ENCODE results near the gene MRO.
"Not testable (repeated sequence)": the region's sequence is repeated elsewhere in the genome, so short reads cannot be mapped to it uniquely, and the experiment has no call there.

Gene MRO

DNA sequence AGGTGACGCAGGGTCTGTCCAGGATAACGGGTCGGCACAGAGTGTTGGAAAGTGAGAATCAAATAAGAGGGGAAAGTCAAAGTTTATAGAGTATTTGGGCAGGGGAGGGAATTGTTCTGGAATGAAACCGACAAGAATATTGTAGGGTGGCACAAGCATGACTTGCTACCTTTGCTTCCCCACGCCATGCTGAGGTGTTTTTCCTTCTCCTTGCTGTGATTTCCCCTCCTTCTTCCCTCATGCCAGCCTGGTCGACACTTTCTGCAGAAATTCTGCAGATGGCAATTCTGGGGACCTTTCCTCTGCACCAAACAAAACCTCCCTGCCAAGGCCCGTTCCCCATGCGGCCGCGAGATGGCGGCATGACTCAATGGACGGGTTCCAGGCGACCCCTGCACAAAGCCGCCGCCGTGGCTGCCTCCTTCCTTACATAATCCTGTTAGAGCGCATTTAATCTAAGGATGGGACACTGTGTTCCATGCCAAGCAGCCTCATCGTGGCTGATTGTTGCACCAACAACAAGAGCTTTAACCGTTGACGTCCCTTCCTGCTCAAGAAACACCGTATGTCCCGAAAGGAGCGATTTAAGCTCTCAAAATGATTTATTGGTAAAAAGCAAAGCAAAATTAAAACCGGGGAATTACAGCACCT lies at the start of gene MRO:
Gene MRO, minus strand, starts transcription at position 289 of the 651 bp plus-strand sequence. CDS start 10,616 bp downstream, outside the sequence.
- DNase-seq (ENCODE audit: extremely low spot score, insufficient read length, low read depth) (peak; percentile 71), FAIRE-seq (peak; percentile 82)

DNA sequence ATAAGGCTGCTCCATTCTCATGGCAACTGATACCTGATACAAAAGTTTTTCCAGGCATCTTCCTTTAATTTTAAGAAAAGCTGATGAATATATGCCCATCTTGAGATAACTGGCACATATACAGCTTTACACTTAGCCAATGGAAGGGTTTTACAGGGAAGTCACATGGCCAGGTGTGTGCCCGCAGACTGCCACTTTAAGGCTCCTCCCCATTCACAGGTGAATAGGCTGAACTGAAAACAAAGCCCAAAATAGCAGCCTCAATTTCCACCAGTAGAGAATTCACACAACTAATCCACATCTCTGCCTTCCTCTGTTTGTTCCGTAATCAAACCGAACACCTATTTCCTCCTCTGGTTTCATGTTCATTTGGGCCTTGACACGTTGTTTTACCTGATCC lies 49.3 kb upstream of the MRO start:
- DNase-seq (ENCODE audit: extremely low spot score, insufficient read length, low read depth) (no peak), FAIRE-seq (no peak)

GRCh38 chr18:50866765-50867164 lies 46.9 kb upstream of the MRO start:
- DNase-seq (ENCODE audit: extremely low spot score, insufficient read length, low read depth) (no peak), FAIRE-seq (no peak)

GRCh38 chr18:50863840-50864375 lies 44.1 kb upstream of the MRO start:
- FAIRE-seq (no peak), DNase-seq (ENCODE audit: extremely low spot score, insufficient read length, low read depth) (no peak)

GRCh38 chr18:50862401-50862800 lies 42.6 kb upstream of the MRO start:
- FAIRE-seq, result no peak

GRCh38 chr18:50861617-50862016 lies 41.8 kb upstream of the MRO start:
- FAIRE-seq, result no peak
- DNase-seq (ENCODE audit: extremely low spot score, insufficient read length, low read depth), result no peak

More at GRCh38 chr18:50862401-50862800, 42.6 kb upstream of the MRO start:
- no peak for DNase-seq (ENCODE audit: extremely low spot score, insufficient read length, low read depth)

DNA sequence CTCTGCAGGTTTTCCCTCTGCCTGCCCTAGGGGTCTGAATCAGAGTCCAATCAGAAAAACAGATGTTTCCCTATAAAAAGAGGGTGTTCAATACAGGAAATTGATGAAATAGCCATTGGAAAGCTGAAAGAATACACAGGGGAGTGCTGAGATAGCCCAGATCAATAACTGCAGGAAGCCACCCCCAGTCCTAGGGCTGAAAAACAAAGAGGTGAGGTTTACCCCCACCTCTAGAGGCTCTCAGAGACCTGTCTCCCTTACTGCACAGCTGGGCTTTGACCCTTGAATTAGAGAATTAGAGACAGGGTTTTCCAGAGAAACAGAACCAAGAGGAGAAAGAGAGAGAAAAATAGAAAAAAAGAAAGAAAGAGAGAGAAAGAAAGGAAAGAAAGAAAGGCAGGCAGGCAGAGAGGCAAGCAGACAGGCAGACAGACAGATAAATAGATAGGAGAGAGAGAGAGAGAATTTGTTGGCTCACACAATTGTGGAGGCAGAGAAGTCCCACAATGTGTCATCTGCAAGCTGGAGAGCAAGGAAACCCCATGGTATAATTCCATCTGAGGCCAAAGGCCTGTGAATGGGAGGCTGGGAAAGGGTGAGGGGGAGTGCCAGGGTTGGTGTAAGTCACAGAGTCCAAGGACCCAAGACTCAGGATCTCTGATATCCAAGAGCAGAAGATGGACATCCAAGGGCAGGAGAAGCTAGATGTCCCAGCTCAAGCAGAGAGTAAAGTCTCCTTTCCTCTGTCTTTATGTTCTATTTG lies 40.2 kb upstream of the MRO start:
- DNase-seq (ENCODE audit: extremely low spot score, insufficient read length, low read depth) (no peak), FAIRE-seq (no peak)

GRCh38 chr18:50857694-50858093 lies 37.9 kb upstream of the MRO start:
- no peak for DNase-seq (ENCODE audit: extremely low spot score, insufficient read length, low read depth)

GRCh38 chr18:50857166-50857565 lies 37.4 kb upstream of the MRO start:
- FAIRE-seq; DNase-seq (ENCODE audit: extremely low spot score, insufficient read length, low read depth): not testable (repeated sequence)

More at GRCh38 chr18:50857694-50858093, 37.9 kb upstream of the MRO start:
- no peak for FAIRE-seq

DNA sequence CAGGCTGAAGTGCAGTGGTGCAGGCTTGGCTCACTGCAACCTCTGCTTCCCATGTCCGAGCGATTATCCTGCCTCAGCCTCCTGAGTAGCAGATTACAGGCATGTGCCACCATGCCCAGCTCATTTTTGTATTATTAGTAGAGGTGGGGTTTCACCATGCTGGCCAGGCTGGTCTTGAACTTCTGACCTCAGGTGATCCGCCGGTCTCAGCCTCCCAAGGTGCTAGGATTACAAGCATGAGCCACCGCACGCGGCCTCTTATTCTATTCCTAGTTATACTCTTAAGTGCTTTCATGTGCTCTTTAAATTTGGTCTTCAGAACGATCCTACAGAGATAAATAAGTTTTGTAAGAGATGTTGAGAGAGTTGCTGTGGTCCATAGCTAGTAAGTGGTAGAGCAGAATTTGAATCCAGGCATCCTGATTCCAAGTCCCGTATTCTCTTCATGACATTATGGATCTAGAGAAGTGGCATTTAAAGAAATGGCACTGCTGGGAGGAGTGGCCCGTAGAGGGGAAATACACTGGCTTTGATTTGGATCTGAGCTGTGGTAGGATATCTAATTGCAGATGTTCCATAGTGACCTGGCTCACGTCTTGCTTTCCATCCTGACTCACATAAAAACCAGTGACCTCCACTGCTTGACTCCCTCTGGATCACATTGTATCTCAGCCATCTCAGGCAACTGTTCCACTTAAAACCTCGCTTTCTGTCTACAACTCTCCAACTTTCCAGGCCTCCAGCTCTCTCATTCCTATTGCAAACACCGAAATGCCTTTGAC lies 36.4 kb upstream of the MRO start:
- DNase-seq (ENCODE audit: extremely low spot score, insufficient read length, low read depth) (no peak), FAIRE-seq (no peak)

DNA sequence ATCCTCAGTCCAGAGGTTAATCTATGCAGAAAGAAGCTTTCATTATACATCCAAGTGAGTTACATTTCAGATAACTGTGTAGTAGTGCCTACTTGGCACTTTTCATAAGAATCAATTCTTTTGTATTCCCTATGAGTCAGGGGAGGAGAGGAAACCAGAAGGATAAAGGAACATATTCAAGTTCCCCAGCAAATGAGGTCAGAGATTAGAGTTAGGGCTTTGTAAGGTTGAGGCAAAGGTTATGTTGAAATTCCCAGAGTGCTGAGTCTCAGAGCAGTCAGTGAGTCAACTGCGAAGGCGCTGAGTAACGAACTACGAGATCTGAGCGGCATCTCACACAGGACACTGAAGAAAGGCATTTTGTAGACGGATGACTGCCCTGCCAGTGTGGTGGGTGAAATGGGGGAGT lies 34.1 kb upstream of the MRO start:
- FAIRE-seq, result no peak
- DNase-seq (ENCODE audit: extremely low spot score, insufficient read length, low read depth), result no peak

DNA sequence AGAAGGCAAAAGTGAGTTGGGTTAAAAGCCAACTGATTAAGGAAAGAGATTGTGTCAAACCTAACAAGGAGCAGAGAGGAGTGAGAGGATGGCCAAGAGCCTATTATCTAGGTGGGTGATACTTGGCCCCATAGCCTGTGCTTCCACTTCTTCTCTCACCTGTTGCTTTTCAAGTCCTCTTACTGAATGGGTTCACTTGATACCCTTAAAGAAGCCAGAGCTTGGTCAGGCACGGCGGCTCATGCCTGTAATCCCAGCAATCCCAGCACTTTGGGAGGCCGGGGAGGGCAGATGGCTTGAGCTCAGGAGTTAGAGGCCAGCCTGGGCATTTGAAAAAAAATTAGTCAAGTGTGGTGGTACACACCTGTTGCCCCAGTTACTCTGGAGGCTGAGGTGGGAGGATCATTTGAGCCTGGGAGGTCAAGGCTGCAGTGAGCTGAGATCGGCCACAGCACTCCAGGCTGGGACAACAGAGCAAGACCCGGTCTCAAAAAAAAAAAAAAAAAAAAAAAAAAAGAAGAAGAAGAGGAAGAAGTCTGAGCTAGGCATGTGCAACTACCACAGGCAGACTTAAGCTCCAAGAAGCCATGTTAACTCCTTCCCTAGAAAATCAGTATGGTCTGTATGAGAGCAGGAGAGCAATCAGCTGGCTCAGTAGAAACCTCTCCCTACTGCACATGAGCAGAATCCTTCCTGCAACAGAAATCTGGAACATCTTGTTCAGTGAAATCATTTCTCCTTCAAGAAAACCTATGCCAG lies 30.7 kb upstream of the MRO start:
- DNase-seq (ENCODE audit: extremely low spot score, insufficient read length, low read depth), result no peak
- no peak for FAIRE-seq

- DNase-seq (ENCODE audit: extremely low spot score, insufficient read length, low read depth) (no peak), FAIRE-seq (no peak)
Measured at GRCh38 chr18:50849419-50849821, 29.6 kb upstream of the MRO start.

GRCh38 chr18:50848991-50849390 lies 29.2 kb upstream of the MRO start:
- no peak for FAIRE-seq

GRCh38 chr18:50848061-50848551 lies 28.3 kb upstream of the MRO start:
- DNase-seq (ENCODE audit: extremely low spot score, insufficient read length, low read depth), result no peak
- no peak for FAIRE-seq

More at GRCh38 chr18:50848991-50849390, 29.2 kb upstream of the MRO start:
- no peak for DNase-seq (ENCODE audit: extremely low spot score, insufficient read length, low read depth)

DNA sequence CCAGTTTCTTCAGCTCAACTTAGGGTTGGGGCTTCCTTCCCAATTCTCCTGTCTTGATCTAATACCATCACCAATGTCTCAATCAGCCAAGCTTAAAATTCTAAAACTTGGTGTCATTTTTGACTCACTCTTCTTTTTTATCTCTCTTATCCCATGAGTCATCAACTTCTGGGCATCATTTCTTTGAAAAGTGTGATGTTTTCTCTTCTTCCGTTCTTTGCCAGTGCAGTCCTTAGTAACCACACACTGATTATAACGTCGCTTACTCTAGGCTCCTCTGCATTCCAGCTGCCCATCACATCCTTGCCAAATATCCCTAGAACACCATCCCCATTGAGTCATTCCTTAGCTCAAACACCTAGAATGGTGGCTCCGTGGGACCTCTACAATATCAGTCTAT lies 27.4 kb upstream of the MRO start:
- DNase-seq (ENCODE audit: extremely low spot score, insufficient read length, low read depth), result no peak
- no peak for FAIRE-seq

- FAIRE-seq (no peak), DNase-seq (ENCODE audit: extremely low spot score, insufficient read length, low read depth) (no peak)
Measured at GRCh38 chr18:50844960-50845359, 25.1 kb upstream of the MRO start.

GRCh38 chr18:50844554-50844953 lies 24.7 kb upstream of the MRO start:
- FAIRE-seq (no peak), DNase-seq (ENCODE audit: extremely low spot score, insufficient read length, low read depth) (no peak)

DNA sequence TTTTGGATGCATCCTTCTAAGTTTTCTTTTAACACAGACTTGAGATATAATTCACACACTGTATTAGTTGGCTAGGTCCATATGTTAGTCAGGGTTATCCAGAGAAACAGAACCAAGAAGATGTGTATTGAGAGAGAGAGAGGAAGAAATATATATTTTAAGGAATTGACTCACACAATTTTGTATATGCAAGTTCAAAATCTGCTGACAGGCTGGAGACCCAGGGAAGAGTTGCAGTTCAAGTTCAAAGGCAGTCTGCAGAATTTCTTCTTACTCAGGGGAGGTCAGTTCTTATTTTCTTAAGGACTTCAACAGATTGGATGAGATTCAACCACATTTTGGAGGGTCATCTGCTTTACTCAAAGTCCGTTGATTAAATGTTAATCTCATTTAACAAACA lies 23.0 kb upstream of the MRO start:
- no peak for FAIRE-seq

DNA sequence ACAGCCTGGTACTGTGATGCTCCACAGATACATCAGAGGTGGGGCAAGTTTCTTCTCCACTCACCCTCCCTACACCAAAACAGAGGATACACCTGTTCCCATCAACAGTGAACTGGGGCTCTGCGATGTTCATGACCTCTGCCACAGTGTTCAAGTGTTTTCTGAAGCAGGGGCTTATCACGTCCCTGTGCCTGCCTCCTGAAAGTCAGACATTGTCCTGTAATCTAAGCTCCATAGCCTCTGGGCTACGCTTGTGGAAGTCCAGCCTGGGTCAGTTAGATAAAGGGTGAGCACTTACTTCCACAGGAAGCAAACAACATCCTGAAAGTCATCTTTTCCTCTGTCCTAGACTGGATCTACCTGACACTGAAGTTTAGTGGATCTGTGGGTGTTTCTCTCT lies 20.2 kb upstream of the MRO start:
- DNase-seq (ENCODE audit: extremely low spot score, insufficient read length, low read depth), result no peak
- FAIRE-seq, result no peak

More for the DNA sequence above, 23.0 kb upstream of the MRO start:
- DNase-seq (ENCODE audit: extremely low spot score, insufficient read length, low read depth), result no peak

Data from GM18507 (cell line).